Thoracic aorta (tissue), 2 donors: ENCODE data around the gene RIN1. TPM values are rescaled to one million over a fixed set of nuclear protein-coding genes. Genes with fewer than 3 reads are reported as not detected.

Experiments
- ATAC-seq: fragments of 150-250 bp; one replicate; pipeline ENCODE4 v1.8.0; 2017; ENCODE audit warnings: low read depth; ENCODE audit not compliant: insufficient number of reproducible peaks, low FRiP score
- DNase-seq: peaks from one replicate; pipeline ENCODE4 v3.0.0-alpha.2; 2020; ENCODE audit warnings: low spot score
- H3K27ac ChIP-seq, 2 donors: fragments of 200-600 bp; sonication (generic); 1 replicate in 1 of 2; 2 replicates in 1 of 2; pipeline ENCODE4 v1.5.1; 2016; ENCODE audit warnings: mild to moderate bottlenecking in 2 of 2, moderate library complexity in 2 of 2
- H3K27me3 ChIP-seq: fragments of 200-600 bp; sonication (generic); replicated peaks from 2 replicates; pipeline ENCODE4 v1.6.0; 2016; ENCODE audit warnings: mild to moderate bottlenecking; ENCODE audit not compliant: insufficient read depth
- H3K36me3 ChIP-seq: fragments of 200-600 bp; sonication (generic); one replicate; pipeline ENCODE4 v1.5.1; 2016
- H3K4me1 ChIP-seq, 2 donors: fragments of 200-600 bp; sonication (generic); 1 replicate in 1 of 2; 2 replicates in 1 of 2; pipeline versions ENCODE4 v1.5.1 to v1.6.0; 2016; ENCODE audit warnings: low read depth in 2 of 2, mild to moderate bottlenecking in 1 of 2; ENCODE audit not compliant: control insufficient read depth in 1 of 2
- H3K4me3 ChIP-seq: fragments of 200-600 bp; sonication (generic); 2 replicates; pipeline ENCODE4 v1.5.1; 2016; ENCODE audit warnings: mild to moderate bottlenecking
- H3K9me3 ChIP-seq: fragments of 200-600 bp; sonication (generic); 2 replicates; pipeline ENCODE4 v1.5.1; 2016
- CTCF ChIP-seq: fragments of 200-600 bp; sonication (generic); IDR thresholded peaks from one replicate; pipeline ENCODE4 v1.5.1; 2019; ENCODE audit warnings: antibody characterized with exemption
- total RNA-seq, 2 donors: library from RNA; depleted of rRNA; stranded (reverse); fragments of >200 nt; gene quantifications; one replicate each; pipeline versions ENCODE4 v1.1.0 to v1.2.3, GENCODE V29; 2016

Gene RIN1
- total RNA-seq, 2 donors from 2014 or later = 7.7 to 7.8 TPM

GRCh38 chr11:66344550-66345315 lies 8.5 kb upstream of the RIN1 start, which contains the start of gene BRMS1:
Gene BRMS1 (minus strand): TSS chr11:66345104. CDS start chr11:66342234, 2,870 bp downstream.
- Histone ChIP-seq H3K36me3 (peaks cover 20% of the 10 kb centered on the region), H3K4me1 (peaks cover 25 to 41% of the 10 kb centered on the region in 2 donors)
- peak; percentile 84 for ATAC-seq

DNA sequence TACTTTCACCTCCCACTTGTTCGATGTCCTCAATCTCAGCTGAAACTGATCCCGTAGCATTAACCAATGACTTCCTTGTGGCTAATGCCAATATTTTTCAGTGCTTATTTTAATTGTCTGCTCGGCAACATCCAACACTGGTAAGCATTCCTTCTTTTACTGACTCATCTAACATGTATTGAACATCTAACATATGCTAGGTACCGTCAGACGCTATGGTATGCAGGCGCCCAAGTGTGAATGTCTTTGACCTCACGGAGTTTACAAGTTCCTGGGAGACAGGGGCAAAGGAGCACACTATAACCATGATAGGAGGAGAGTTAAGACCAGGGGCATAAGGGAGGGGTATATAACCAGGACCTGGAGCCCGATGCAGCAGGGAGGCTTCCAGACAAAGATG lies 6.9 kb upstream of the RIN1 start:
- Histone ChIP-seq H3K27ac (no peak overlapping the region), H3K36me3 (peaks cover 29% of the 10 kb centered on the region), H3K4me3 (no peak overlapping the region), H3K4me1 (peaks cover 25 to 38% of the 10 kb centered on the region in 2 donors), H3K9me3 (no peaks in the 10 kb centered on the region), H3K27me3 (no peaks in the 10 kb centered on the region)
- no peak for TF ChIP-seq CTCF
- ATAC-seq (no peak), DNase-seq (no peak)

More at GRCh38 chr11:66344550-66345315, 8.5 kb upstream of the RIN1 start, which contains the start of gene BRMS1:
- Histone ChIP-seq H3K4me3 (peak within 1 kb of the TSS; percentile 91), H3K27ac (peak within 1 kb of the TSS; percentile 79 to 84), H3K9me3 (no peaks in the 10 kb centered on the region), H3K27me3 (no peaks in the 10 kb centered on the region)
- DNase-seq = peak; percentile 95
- peak; percentile 38 for TF ChIP-seq CTCF

- H3K9me3 ChIP-seq = no peaks in the 10 kb centered on the region
- ATAC-seq = no peak
- TF ChIP-seq CTCF = no peak
- no peak for DNase-seq
- H3K4me1 ChIP-seq = peaks cover 24 to 36% of the 10 kb centered on the region in 2 donors
- no peaks in the 10 kb centered on the region for H3K27me3 ChIP-seq
- no peak overlapping the region for H3K27ac ChIP-seq
- no peak overlapping the region for H3K4me3 ChIP-seq
- H3K36me3 ChIP-seq = peaks cover 29% of the 10 kb centered on the region
Measured at GRCh38 chr11:66341502-66342126, 5.4 kb upstream of the RIN1 start.

- DNase-seq = no peak
Measured at GRCh38 chr11:66340596-66341501, 4.6 kb upstream of the RIN1 start.

More at GRCh38 chr11:66340596-66341501, 4.6 kb upstream of the RIN1 start:
- H3K27me3 ChIP-seq = no peaks in the 10 kb centered on the region
- H3K27ac ChIP-seq = no peak overlapping the region
- no peak for TF ChIP-seq CTCF
- no peak for ATAC-seq
- H3K4me1 ChIP-seq = peaks cover 19 to 32% of the 10 kb centered on the region in 2 donors
- H3K4me3 ChIP-seq = no peak overlapping the region
- no peaks in the 10 kb centered on the region for H3K9me3 ChIP-seq
- peaks cover 29% of the 10 kb centered on the region for H3K36me3 ChIP-seq
